Measurements from ENCODE around the gene YY1AP1. TPM values are rescaled to one million over a fixed set of nuclear protein-coding genes. Genes with fewer than 3 reads are reported as not detected.
"Not testable (repeated sequence)": the region's sequence is repeated elsewhere in the genome, so short reads cannot be mapped to it uniquely, and the experiment has no call there.

The YY1AP1 gene
- total and polyA plus RNA-seq, 2 experiments from 2014 or later, result 27.6 to 43.2 TPM

GRCh38 chr1:155706139-155706538, 17.6 kb upstream of the YY1AP1 start:
- Histone ChIP-seq H3K4me3 (no peak overlapping the region), H3K9me3 (ENCODE audit: low read depth) (no peaks in the 10 kb centered on the region), H3K4me1 (ENCODE audit: insufficient read depth) (no peaks in the 10 kb centered on the region), H3K4me2 (no peak overlapping the region), H3K79me2 (peaks cover 73% of the 10 kb centered on the region), H3K9me2 (replicated peaks; ENCODE audit: insufficient read depth) (no peaks in the 10 kb centered on the region), H3K27me3 (no peaks in the 10 kb centered on the region), H3K36me3 (replicated peaks; ENCODE audit: insufficient read depth, low read depth) (no peaks in the 10 kb centered on the region), H4K20me1 (ENCODE audit: insufficient read depth, poor library complexity, severe bottlenecking) (peaks cover 3% of the 10 kb centered on the region), H3K27ac (no peak overlapping the region), H2AFZ (no peak overlapping the region)
- DNase-seq (ENCODE audit: low spot score), result peak; percentile 19
- no peak for TF ChIP-seq EZH2phosphoT487 (IDR thresholded peaks at IDR 0.05; ENCODE audit: low read depth, severe bottlenecking, unreplicated experiment)
- 91% methylated on average over 5 of the region's 5 CpGs for WGBS (ENCODE audit: low lambda C conversion rate, missing lambda C conversion rate)

DNA sequence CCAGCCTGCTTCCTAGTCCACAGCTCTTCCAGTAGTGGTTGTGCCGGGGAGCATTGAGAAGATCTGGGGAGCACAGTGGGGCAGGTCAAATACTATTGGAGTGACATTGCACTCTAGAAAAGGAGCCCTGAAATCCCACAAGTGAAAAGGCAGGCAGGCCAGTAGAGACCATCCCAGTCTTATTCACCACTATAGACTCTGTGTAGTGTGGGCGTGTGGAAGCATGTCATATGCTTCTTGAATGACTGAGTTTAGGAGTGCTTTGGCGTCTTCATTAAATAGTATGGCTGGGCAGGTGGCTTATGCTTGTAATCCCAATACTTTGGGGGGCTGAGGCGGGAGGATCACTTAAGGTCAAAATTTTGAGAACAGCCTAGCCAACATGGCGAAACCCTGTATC, 15.8 kb upstream of the YY1AP1 start:
- H4K20me1 ChIP-seq (ENCODE audit: insufficient read depth, poor library complexity, severe bottlenecking); H3K9me2 ChIP-seq (replicated peaks; ENCODE audit: insufficient read depth); H3K4me1 ChIP-seq (ENCODE audit: insufficient read depth); H3K36me3 ChIP-seq (replicated peaks; ENCODE audit: insufficient read depth, low read depth); DNase-seq (ENCODE audit: low spot score); H3K27ac ChIP-seq; H3K4me2 ChIP-seq; H3K4me3 ChIP-seq; H3K9me3 ChIP-seq (ENCODE audit: low read depth); H2AFZ ChIP-seq; H3K27me3 ChIP-seq: not testable (repeated sequence)
- 99% methylated on average over 5 of the region's 5 CpGs for WGBS (ENCODE audit: low lambda C conversion rate, missing lambda C conversion rate)
- peaks cover 76% of the 10 kb centered on the region for H3K79me2 ChIP-seq

GRCh38 chr1:155703216-155703615, 14.6 kb upstream of the YY1AP1 start:
- no peak overlapping the region for H2AFZ ChIP-seq
- no peak overlapping the region for H3K4me3 ChIP-seq
- peaks cover 75% of the 10 kb centered on the region for H3K79me2 ChIP-seq
- no peaks in the 10 kb centered on the region for H3K36me3 ChIP-seq (replicated peaks; ENCODE audit: insufficient read depth, low read depth)
- H3K9me2 ChIP-seq (replicated peaks; ENCODE audit: insufficient read depth), result no peaks in the 10 kb centered on the region
- WGBS (ENCODE audit: low lambda C conversion rate, missing lambda C conversion rate), result 93% methylated on average over 6 of the region's 6 CpGs
- H3K4me1 ChIP-seq (ENCODE audit: insufficient read depth), result peaks cover 11% of the 10 kb centered on the region
- no peaks in the 10 kb centered on the region for H3K27me3 ChIP-seq
- TF ChIP-seq EZH2 (IDR thresholded peaks at IDR 0.05; ENCODE audit: borderline replicate concordance) (no peak), EZH2phosphoT487 (IDR thresholded peaks at IDR 0.05; ENCODE audit: low read depth, severe bottlenecking, unreplicated experiment) (no peak)
- TF ChIP-seq, protein P1, sequence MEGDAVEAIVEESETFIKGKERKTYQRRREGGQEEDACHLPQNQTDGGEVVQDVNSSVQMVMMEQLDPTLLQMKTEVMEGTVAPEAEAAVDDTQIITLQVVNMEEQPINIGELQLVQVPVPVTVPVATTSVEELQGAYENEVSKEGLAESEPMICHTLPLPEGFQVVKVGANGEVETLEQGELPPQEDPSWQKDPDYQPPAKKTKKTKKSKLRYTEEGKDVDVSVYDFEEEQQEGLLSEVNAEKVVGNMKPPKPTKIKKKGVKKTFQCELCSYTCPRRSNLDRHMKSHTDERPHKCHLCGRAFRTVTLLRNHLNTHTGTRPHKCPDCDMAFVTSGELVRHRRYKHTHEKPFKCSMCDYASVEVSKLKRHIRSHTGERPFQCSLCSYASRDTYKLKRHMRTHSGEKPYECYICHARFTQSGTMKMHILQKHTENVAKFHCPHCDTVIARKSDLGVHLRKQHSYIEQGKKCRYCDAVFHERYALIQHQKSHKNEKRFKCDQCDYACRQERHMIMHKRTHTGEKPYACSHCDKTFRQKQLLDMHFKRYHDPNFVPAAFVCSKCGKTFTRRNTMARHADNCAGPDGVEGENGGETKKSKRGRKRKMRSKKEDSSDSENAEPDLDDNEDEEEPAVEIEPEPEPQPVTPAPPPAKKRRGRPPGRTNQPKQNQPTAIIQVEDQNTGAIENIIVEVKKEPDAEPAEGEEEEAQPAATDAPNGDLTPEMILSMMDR (IDR thresholded peaks at IDR 0.05; ENCODE audit: poor library complexity), result no peak
- DNase-seq (ENCODE audit: low spot score), result no peak
- no peak overlapping the region for H3K27ac ChIP-seq
- H3K9me3 ChIP-seq (ENCODE audit: low read depth), result no peaks in the 10 kb centered on the region
- H4K20me1 ChIP-seq (ENCODE audit: insufficient read depth, poor library complexity, severe bottlenecking), result peaks cover 3% of the 10 kb centered on the region
- H3K4me2 ChIP-seq, result no peak overlapping the region

DNA sequence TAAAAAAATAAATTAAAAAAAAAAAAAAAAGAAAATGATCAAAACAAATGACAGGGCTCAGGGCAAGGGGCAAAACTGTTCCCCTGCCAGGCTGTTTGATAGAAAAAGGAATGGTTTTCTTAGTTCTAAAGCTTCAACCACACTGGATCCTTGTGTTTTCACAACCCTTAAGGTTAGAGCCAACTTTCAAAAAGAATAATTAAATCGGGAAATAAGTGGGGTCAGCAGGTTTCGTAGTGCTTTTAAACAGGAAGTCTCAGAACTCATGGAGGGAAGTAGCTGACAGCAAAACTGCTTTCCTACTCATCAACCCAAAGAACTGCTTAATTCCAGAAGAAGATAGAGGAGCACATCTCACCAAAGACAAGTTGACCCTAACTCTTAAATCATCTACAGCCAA, 13.1 kb upstream of the YY1AP1 start:
- 57% methylated on average over 2 of the region's 2 CpGs for WGBS (ENCODE audit: low lambda C conversion rate, missing lambda C conversion rate)
- H3K36me3 ChIP-seq (replicated peaks; ENCODE audit: insufficient read depth, low read depth); H2AFZ ChIP-seq; DNase-seq (ENCODE audit: low spot score); H3K9me2 ChIP-seq (replicated peaks; ENCODE audit: insufficient read depth); H3K4me3 ChIP-seq; H3K27ac ChIP-seq; H3K4me2 ChIP-seq; H3K9me3 ChIP-seq (ENCODE audit: low read depth); H3K27me3 ChIP-seq; H4K20me1 ChIP-seq (ENCODE audit: insufficient read depth, poor library complexity, severe bottlenecking): not testable (repeated sequence)
- Histone ChIP-seq H3K4me1 (ENCODE audit: insufficient read depth) (peaks cover 11% of the 10 kb centered on the region), H3K79me2 (peaks cover 76% of the 10 kb centered on the region)

DNA sequence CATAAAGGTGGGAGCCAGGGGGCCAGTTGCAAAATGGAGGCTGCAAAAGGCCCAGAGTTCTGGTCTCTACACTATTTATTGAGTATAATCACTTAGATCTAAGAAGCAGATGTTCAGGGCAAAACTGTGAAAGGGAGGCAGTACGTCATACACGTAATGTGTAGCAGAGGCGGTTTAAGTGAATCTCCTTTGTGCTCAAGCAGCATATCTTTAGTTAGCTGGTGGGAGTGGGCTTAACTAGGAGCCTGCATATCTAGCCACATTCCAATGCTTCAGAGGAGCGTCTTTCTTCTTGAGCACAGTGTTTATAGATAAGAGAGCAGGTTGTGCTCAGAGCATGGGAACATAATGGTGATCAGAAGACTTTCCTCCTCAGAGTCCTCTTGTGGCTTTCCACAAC, 10.5 kb upstream of the YY1AP1 start:
- H4K20me1 ChIP-seq (ENCODE audit: insufficient read depth, poor library complexity, severe bottlenecking); H3K36me3 ChIP-seq (replicated peaks; ENCODE audit: insufficient read depth, low read depth); H3K4me3 ChIP-seq; H3K27me3 ChIP-seq; H3K9me3 ChIP-seq (ENCODE audit: low read depth); H2AFZ ChIP-seq; H3K9me2 ChIP-seq (replicated peaks; ENCODE audit: insufficient read depth): not testable (repeated sequence)
- H3K4me2 ChIP-seq, result peak overlapping the region; percentile 23
- peaks cover 11% of the 10 kb centered on the region for H3K4me1 ChIP-seq (ENCODE audit: insufficient read depth)
- H3K79me2 ChIP-seq, result peaks cover 80% of the 10 kb centered on the region
- peak; percentile 20 for DNase-seq (ENCODE audit: low spot score)
- 32% methylated on average over 4 of the region's 4 CpGs for WGBS (ENCODE audit: low lambda C conversion rate, missing lambda C conversion rate)
- peak overlapping the region; percentile 87 for H3K27ac ChIP-seq
